ENCODE data around the gene SPTB. TPM values are rescaled to one million over a fixed set of nuclear protein-coding genes. Genes with fewer than 3 reads are reported as not detected.
A peak's percentile ranks its signal among the peaks of the same experiment; 100 is the strongest.

Gene SPTB
- total RNA-seq, 1 experiment from 2014 or later = 2.3 TPM

DNA sequence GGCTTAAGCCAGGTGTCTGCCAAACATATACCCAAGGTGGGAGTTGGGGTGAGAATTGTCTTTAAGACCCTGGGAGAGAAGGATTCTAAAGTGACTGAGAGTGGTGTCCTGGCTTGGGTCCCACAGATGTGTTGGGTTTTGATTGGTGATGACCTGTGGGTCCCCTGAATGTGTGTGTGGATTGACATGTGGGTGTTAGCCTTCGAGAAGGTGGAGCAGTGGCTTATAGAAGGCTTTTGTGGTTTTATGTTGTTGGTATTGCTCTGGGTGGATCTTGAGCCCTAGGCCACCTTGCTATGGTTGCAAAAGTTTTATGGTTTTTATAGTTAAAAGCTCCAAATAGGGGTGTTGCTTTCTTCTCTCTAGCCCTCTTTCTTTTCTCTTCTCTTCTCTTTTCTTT is 145.8 kb downstream of the SPTB start:
- H2BK15ac ChIP-seq (ENCODE audit: low read depth, low read length) = no peak overlapping the region
- TF ChIP-seq, protein P1, sequence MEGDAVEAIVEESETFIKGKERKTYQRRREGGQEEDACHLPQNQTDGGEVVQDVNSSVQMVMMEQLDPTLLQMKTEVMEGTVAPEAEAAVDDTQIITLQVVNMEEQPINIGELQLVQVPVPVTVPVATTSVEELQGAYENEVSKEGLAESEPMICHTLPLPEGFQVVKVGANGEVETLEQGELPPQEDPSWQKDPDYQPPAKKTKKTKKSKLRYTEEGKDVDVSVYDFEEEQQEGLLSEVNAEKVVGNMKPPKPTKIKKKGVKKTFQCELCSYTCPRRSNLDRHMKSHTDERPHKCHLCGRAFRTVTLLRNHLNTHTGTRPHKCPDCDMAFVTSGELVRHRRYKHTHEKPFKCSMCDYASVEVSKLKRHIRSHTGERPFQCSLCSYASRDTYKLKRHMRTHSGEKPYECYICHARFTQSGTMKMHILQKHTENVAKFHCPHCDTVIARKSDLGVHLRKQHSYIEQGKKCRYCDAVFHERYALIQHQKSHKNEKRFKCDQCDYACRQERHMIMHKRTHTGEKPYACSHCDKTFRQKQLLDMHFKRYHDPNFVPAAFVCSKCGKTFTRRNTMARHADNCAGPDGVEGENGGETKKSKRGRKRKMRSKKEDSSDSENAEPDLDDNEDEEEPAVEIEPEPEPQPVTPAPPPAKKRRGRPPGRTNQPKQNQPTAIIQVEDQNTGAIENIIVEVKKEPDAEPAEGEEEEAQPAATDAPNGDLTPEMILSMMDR (conservative IDR thresholded peaks at IDR 0.05) = no peak
- Mint-ChIP-seq H3K36me3 (ENCODE audit: insufficient read depth in 1 of 3, low read depth in 3 of 3) (peaks cover 26 to 51% (median 47%) of the 10 kb centered on the region in 3 experiments; a peak in 6 of 7 replicates), H3K27ac (peak overlapping the region in 1 of 3 experiments; percentile 25; a peak in 2 of 7 replicates), H3K9me3 (no peaks in the 10 kb centered on the region), H3K4me1 (peaks cover 24 to 29% of the 10 kb centered on the region in 2 experiments), H3K4me3 (no peak overlapping the region), H3K27me3 (ENCODE audit: low read depth) (no peaks in the 10 kb centered on the region)
- no peaks in the 10 kb centered on the region for H3K79me2 ChIP-seq (ENCODE audit: insufficient read depth, low read length)
- H4K91ac ChIP-seq (ENCODE audit: insufficient read length, low read depth, low read length) = no peak overlapping the region
- no peaks in the 10 kb centered on the region for H3K23me2 ChIP-seq (ENCODE audit: insufficient read length, low read depth, low read length, poor library complexity, severe bottlenecking)
- no peak overlapping the region for H3K4ac ChIP-seq (ENCODE audit: low read depth, low read length)
- H3K79me1 ChIP-seq (ENCODE audit: insufficient read depth, low read depth, low read length, poor library complexity, severe bottlenecking) = no peaks in the 10 kb centered on the region
- no peak for DNase-seq
- no peak overlapping the region for H3T11ph ChIP-seq (ENCODE audit: low read length)
- no peak overlapping the region for H4K5ac ChIP-seq (ENCODE audit: insufficient read length, low read depth, low read length)
- H3K4me1 ChIP-seq (ENCODE audit: insufficient read depth, low read length) = no peaks in the 10 kb centered on the region; the same call in 1 of the 2 replicates
- H3K18ac ChIP-seq (ENCODE audit: insufficient read length, low read depth, low read length) = no peak overlapping the region
- H3K9ac ChIP-seq (ENCODE audit: extremely low read depth, insufficient read length, low read length) = no peak overlapping the region
- no peak overlapping the region for H2BK5ac ChIP-seq (ENCODE audit: insufficient read length, low read length)
- H3K56ac ChIP-seq (ENCODE audit: insufficient read length, low read depth, low read length) = no peak overlapping the region
- H3K27ac ChIP-seq (ENCODE audit: insufficient read length, low read depth, low read length) = no peak overlapping the region
- H2AFZ ChIP-seq (ENCODE audit: low read length) = no peak overlapping the region
- WGBS (ENCODE audit: extremely low coverage, insufficient read length, low lambda C conversion rate) = no CpG with 5 or more reads among the region's 1 CpG
- no peaks in the 10 kb centered on the region for H4K20me1 ChIP-seq (ENCODE audit: control insufficient read depth, insufficient read depth, insufficient read length)
- no peak overlapping the region for H3K4me2 ChIP-seq (ENCODE audit: insufficient read depth, insufficient read length, low read length)
- H3K23ac ChIP-seq (ENCODE audit: insufficient read length, low read depth, low read length) = no peak overlapping the region
- no peak overlapping the region for H3K14ac ChIP-seq (ENCODE audit: insufficient read depth, low read length)
- H2BK120ac ChIP-seq (ENCODE audit: low read depth, low read length, poor library complexity, severe bottlenecking) = no peak overlapping the region
- no peak overlapping the region for H4K8ac ChIP-seq (replicated peaks; ENCODE audit: insufficient read length, low read depth, low read length)
- no peaks in the 10 kb centered on the region for H3K9me3 ChIP-seq (ENCODE audit: control insufficient read depth, low read depth, low read length)
- H3K27me3 ChIP-seq (ENCODE audit: insufficient read depth, low read length) = no peaks in the 10 kb centered on the region
- H2AK5ac ChIP-seq (ENCODE audit: insufficient read length, low read length) = no peak overlapping the region
- H2BK20ac ChIP-seq (ENCODE audit: low read depth, low read length, poor library complexity, severe bottlenecking) = no peak overlapping the region
- H2BK12ac ChIP-seq (ENCODE audit: insufficient read length, low read depth, low read length) = no peak overlapping the region
